Measurements from ENCODE around the gene BAG1.

DNA sequence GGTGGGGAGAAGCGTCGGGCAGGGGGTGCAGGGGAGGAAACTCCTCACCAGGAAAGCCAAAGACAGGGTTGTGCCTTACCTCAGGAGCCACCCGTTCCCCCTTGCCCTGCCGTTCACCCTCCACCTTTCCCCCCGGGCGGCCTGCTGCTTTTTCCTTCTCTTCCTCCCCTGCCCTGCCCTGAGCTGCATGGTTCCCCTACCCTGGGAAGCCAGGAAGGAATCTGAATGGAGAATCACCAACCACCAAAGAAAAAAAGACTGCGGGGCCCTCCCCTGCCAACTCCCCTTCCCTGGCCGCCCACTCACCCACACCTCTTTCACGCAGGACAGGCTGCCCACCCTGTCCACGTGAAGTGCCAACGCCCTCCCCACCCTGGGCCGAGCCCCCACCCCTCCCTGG is 25.0 kb upstream of the BAG1 start:
- TF ChIP-seq, protein P1, sequence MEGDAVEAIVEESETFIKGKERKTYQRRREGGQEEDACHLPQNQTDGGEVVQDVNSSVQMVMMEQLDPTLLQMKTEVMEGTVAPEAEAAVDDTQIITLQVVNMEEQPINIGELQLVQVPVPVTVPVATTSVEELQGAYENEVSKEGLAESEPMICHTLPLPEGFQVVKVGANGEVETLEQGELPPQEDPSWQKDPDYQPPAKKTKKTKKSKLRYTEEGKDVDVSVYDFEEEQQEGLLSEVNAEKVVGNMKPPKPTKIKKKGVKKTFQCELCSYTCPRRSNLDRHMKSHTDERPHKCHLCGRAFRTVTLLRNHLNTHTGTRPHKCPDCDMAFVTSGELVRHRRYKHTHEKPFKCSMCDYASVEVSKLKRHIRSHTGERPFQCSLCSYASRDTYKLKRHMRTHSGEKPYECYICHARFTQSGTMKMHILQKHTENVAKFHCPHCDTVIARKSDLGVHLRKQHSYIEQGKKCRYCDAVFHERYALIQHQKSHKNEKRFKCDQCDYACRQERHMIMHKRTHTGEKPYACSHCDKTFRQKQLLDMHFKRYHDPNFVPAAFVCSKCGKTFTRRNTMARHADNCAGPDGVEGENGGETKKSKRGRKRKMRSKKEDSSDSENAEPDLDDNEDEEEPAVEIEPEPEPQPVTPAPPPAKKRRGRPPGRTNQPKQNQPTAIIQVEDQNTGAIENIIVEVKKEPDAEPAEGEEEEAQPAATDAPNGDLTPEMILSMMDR (IDR thresholded peaks at IDR 0.05; ENCODE audit: insufficient read depth, low read length, poor library complexity, severe bottlenecking): no peak
- no peak for TF ChIP-seq EZH2phosphoT487 (conservative IDR thresholded peaks at IDR 0.05; ENCODE audit: low read length)

Data from SU-DHL-6 (cell line).